Transverse colon (tissue), 4 donors: Measurements from ENCODE around the gene ALDH1A1. TPM values are rescaled to one million over a fixed set of nuclear protein-coding genes. Genes with fewer than 3 reads are reported as not detected.
"Not testable (repeated sequence)": the region's sequence is repeated elsewhere in the genome, so short reads cannot be mapped to it uniquely, and the experiment has no call there.

ENCODE experiments used
- DNase-seq: peaks from one replicate; pipeline ENCODE4 v3.0.0-alpha.2; 2019
- H3K27ac ChIP-seq, 4 donors: fragments of 200-600 bp; sonication (generic); 2 replicates each; pipeline ENCODE4 v1.5.1; 2016 to 2018; ENCODE audit warnings: inconsistent platforms in 4 of 4
- H3K27me3 ChIP-seq: fragments of 200-600 bp; sonication (generic); 2 replicates; pipeline ENCODE4 v1.5.1; 2017; ENCODE audit warnings: inconsistent platforms
- H3K36me3 ChIP-seq, 4 donors: fragments of 200-600 bp; sonication (generic); 2 replicates each; pipeline ENCODE4 v1.5.1; 2017 to 2019; ENCODE audit warnings: inconsistent platforms in 4 of 4
- H3K4me1 ChIP-seq, 4 donors: fragments of 200-600 bp; sonication (generic); 2 replicates each; pipeline ENCODE4 v1.5.1; 2017 to 2020; ENCODE audit warnings: inconsistent platforms in 4 of 4
- H3K4me3 ChIP-seq, 4 donors: fragments of 200-600 bp; sonication (generic); 1 replicate in 1 of 4; 2 replicates in 3 of 4; pipeline versions ENCODE4 v1.5.1 to v1.6.1; 2017 to 2019; ENCODE audit warnings: inconsistent platforms in 4 of 4
- H3K9me3 ChIP-seq, 2 donors: fragments of 200-600 bp; sonication (generic); 2 replicates each; pipeline ENCODE4 v1.5.1; 2017 to 2019; ENCODE audit warnings: inconsistent platforms in 2 of 2
- EP300 ChIP-seq: sonication (generic); formaldehyde crosslinking; IDR thresholded peaks from one replicate; pipeline ENCODE4 v1.6.1; 2017; ENCODE audit warnings: antibody characterized with exemption, low read depth
- POLR2A ChIP-seq: fragments of 450-650 bp; IDR thresholded peaks from one replicate; pipeline ENCODE4 v1.6.1; 2016; ENCODE audit warnings: antibody characterized with exemption, mild to moderate bottlenecking, moderate library complexity
- POLR2AphosphoS5 ChIP-seq, 3 donors: sonication (generic); formaldehyde crosslinking; IDR thresholded peaks; one replicate each; pipeline ENCODE4 v1.6.1; 2016; ENCODE audit warnings: antibody characterized with exemption in 3 of 3
- WGBS, 2 donors: methylation state at CpG; one replicate each; pipeline ENCODE4 v1.1.5; 2018; ENCODE audit warnings: low coverage in 1 of 2; 5-methylcytosine and 5-hydroxymethylcytosine counted together
- in situ Hi-C, 4 donors: fragments of 200-750 bp; cut with MboI; loops; one replicate each; pipeline versions ENCODE4 v1.15.0 to v1.15.1; 2017; ENCODE audit warnings: low sequenced_read_pairs in 3 of 4, low pct_ligation_motif_present in 1 of 4, low pct_unique_long_range_greater_than_20kb in 1 of 4
- intact Hi-C: fragments of 100-400 bp; cut with DNase I; formaldehyde crosslinking; loops from one replicate; pipeline ENCODE4 v1.15.1; 2023; ENCODE audit warnings: low total_unique reads
- total RNA-seq, 4 donors: library from RNA; depleted of rRNA; stranded (reverse); fragments of >200 nt; gene quantifications; one replicate each; pipeline ENCODE4 v1.1.0, GENCODE V29; 2016
- TF ChIP-seq, protein P1 (sequence below), 5 experiments: fragments of 200-600 bp in 3 of 5; fragments of 450-650 bp in 2 of 5; sonication (generic) in 3 of 5; IDR thresholded peaks; 1 replicate in 2 of 5; 2 replicates in 3 of 5; pipeline ENCODE4 v1.5.1; 2016 to 2017; ENCODE audit warnings: antibody characterized with exemption in 5 of 5, inconsistent platforms in 3 of 5, mild to moderate bottlenecking in 2 of 5, moderate library complexity in 1 of 5

Gene ALDH1A1
- total RNA-seq, 4 donors from 2014 or later, result 76.3 to 566 (median 288) TPM

DNA sequence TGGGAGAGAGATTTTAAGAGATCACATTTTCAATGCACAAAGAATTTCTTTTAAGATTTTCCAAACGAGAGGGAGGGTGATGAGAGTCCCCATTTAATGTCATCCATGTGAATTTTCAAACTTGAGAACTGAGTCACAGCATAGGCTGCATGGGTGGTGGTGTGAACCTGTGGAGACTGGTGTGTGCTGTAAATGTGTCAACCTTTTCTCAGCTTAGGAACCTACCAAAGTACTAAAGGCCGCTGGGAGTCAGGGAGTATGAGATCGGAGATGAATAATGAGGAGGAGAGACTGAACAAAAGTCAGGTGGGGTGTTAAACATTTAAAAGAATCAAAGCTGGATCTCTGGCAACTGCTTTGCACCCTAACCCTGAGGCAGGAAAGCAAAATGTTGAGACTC is 7.5 kb downstream of the ALDH1A1 start:
- H3K27ac ChIP-seq, result peak overlapping the region in 3 of 4 donors; percentile 15 to 30 (median 25)
- no peak for DNase-seq
- H3K27me3 ChIP-seq, result no peaks in the 10 kb centered on the region
- H3K4me3 ChIP-seq, result no peak overlapping the region
- intact Hi-C loops, result no loop called here
- peaks cover 0 to 42% (median 18%) of the 10 kb centered on the region in 4 donors for H3K4me1 ChIP-seq
- TF ChIP-seq POLR2A (no peak), EP300 (no peak), POLR2AphosphoS5 (IDR thresholded peaks at IDR 0.05) (no peak)
- TF ChIP-seq, protein P1, sequence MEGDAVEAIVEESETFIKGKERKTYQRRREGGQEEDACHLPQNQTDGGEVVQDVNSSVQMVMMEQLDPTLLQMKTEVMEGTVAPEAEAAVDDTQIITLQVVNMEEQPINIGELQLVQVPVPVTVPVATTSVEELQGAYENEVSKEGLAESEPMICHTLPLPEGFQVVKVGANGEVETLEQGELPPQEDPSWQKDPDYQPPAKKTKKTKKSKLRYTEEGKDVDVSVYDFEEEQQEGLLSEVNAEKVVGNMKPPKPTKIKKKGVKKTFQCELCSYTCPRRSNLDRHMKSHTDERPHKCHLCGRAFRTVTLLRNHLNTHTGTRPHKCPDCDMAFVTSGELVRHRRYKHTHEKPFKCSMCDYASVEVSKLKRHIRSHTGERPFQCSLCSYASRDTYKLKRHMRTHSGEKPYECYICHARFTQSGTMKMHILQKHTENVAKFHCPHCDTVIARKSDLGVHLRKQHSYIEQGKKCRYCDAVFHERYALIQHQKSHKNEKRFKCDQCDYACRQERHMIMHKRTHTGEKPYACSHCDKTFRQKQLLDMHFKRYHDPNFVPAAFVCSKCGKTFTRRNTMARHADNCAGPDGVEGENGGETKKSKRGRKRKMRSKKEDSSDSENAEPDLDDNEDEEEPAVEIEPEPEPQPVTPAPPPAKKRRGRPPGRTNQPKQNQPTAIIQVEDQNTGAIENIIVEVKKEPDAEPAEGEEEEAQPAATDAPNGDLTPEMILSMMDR (IDR thresholded peaks at IDR 0.05), result no peak
- no peaks in the 10 kb centered on the region for H3K9me3 ChIP-seq
- in situ Hi-C loops, result no loop called here
- WGBS, 2 donors, result 60 to 68% methylated on average over 3 of the region's 3 CpGs
- H3K36me3 ChIP-seq, result no peaks in the 10 kb centered on the region

DNA sequence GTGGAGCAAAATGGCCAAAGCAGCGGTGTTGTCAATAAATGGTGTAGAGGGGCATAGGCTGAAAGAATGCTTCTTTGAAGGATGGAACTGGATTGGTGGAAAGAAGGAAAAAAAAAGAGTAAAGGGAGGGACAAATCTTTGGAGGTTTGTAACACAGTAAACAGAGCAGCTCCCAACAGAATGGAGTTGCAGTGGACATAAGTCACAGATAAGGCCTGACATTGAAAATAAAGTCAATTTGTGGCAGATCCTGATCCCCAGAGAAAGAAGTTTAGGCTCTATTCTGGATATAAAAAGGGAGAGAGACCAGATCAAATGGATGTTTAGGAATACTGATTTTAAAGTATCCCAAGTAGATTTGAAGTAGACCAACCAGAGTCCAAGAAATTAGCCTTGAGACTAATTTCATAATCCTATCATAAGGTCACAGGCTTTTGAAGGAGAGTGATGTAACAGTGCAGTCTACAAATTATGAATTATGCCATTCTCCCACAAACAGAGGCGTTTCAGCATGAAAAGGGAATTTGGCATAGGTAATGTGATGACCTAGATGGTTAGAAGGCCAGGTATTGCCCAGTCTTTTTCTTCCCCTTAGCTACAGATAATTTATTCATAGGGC is 8.9 kb downstream of the ALDH1A1 start:
- H3K27ac ChIP-seq, result no peak overlapping the region
- 78 to 88% methylated on average over 2 of the region's 2 CpGs for WGBS, 2 donors
- peaks cover 0 to 8% (median 3%) of the 10 kb centered on the region in 4 donors for H3K36me3 ChIP-seq
- H3K4me1 ChIP-seq, result peaks cover 0 to 28% (median 14%) of the 10 kb centered on the region in 4 donors
- no peak for DNase-seq
- no peaks in the 10 kb centered on the region for H3K27me3 ChIP-seq
- in situ Hi-C loops (no loop called here), intact Hi-C loops (no loop called here)
- no peaks in the 10 kb centered on the region for H3K9me3 ChIP-seq
- TF ChIP-seq POLR2A, result no peak
- TF ChIP-seq, protein P1 (IDR thresholded peaks at IDR 0.05), result no peak
- no peak for TF ChIP-seq POLR2AphosphoS5 (IDR thresholded peaks at IDR 0.05)
- no peak for TF ChIP-seq EP300
- no peak overlapping the region for H3K4me3 ChIP-seq

DNA sequence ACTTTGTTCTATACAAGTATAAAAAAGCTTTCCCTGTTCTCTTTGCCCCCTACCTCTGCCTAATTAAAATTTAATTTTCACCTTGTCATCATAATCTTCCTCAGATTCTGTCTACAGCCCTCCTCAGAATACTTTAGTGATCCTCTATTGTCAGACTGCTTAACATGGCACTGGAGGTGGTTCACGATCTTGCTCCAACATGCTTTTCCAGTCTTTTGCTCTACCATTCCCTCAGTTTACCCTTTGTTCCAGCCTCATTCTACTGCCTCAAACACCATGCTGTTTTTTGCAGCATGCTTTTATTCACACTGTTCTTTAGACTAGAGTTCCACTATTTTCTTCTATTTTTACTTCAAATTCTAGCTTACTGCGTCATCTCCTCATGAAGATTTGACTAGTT is 10.4 kb downstream of the ALDH1A1 start:
- Histone ChIP-seq H3K27ac (no peak overlapping the region), H3K9me3 (no peaks in the 10 kb centered on the region), H3K36me3 (peaks cover 0 to 8% (median 3%) of the 10 kb centered on the region in 4 donors), H3K27me3 (no peaks in the 10 kb centered on the region), H3K4me3 (no peak overlapping the region), H3K4me1 (peaks cover 0 to 19% (median 3%) of the 10 kb centered on the region in 4 donors)
- DNase-seq, result no peak
- TF ChIP-seq, protein P1 (IDR thresholded peaks at IDR 0.05), result no peak
- TF ChIP-seq POLR2AphosphoS5 (IDR thresholded peaks at IDR 0.05) (no peak), EP300 (no peak), POLR2A (no peak)
- WGBS, 2 donors, result 89 to 92% methylated on average over 2 of the region's 2 CpGs
- in situ Hi-C loops (no loop called here), intact Hi-C loops (no loop called here)

DNA sequence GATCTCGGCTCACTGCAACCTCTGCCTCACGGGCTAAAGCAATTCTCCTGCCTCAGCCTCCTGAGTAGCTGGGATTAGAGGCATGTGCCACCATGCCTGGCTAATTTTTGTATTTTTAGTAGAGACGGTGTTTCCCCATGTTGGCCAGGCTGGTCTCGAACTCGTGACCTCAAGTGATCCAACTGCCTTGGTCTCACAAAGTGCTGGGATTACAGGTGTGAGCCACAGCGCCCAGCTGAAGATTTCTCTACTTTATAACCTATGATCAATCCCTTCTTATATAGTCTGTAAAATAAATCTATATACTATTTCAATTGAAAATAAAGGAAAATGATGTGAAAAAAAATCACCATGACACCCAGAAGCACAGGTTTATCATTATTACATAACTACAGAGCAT is 13.3 kb downstream of the ALDH1A1 start:
- H3K36me3 ChIP-seq, in situ Hi-C loops, H3K27ac ChIP-seq, intact Hi-C loops, H3K4me3 ChIP-seq, H3K9me3 ChIP-seq, H3K27me3 ChIP-seq, DNase-seq: not testable (repeated sequence)
- 82 to 94% methylated on average over 4 to 6 of the region's 6 CpGs for WGBS, 2 donors
- H3K4me1 ChIP-seq, result peaks cover 0 to 22% (median 2%) of the 10 kb centered on the region in 4 donors

DNA sequence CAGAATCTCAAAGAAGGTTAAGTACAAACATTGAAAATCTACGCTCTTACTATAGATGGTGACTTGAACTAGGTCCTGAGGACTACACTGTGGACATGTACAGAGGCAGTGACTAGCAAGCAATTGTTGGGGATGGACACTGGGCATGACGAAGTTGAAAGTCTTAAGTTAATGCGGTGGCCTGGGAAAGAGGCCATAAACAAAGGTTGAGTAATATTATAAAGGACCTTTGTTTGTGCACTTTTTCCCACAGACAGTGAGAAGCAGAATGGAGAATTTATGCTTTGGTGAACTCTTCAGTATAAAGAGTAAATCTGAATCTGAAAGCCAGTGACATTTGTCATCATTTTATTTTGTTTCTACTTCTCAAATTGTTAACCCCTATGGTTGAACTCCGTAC is 15.3 kb downstream of the ALDH1A1 start:
- Histone ChIP-seq H3K9me3 (no peaks in the 10 kb centered on the region), H3K36me3 (peaks cover 0 to 8% (median 3%) of the 10 kb centered on the region in 4 donors), H3K4me3 (no peak overlapping the region), H3K27me3 (no peaks in the 10 kb centered on the region), H3K27ac (no peak overlapping the region), H3K4me1 (peaks cover 0 to 27% (median 6%) of the 10 kb centered on the region in 4 donors)
- 64 to 69% methylated on average over 3 to 4 of the region's 4 CpGs for WGBS, 2 donors
- no peak for DNase-seq
- in situ Hi-C loops (no loop called here), intact Hi-C loops (no loop called here)
- TF ChIP-seq EP300 (no peak), POLR2AphosphoS5 (IDR thresholded peaks at IDR 0.05) (no peak), POLR2A (no peak)
- TF ChIP-seq, protein P1 (IDR thresholded peaks at IDR 0.05), result no peak
